Measurements from ENCODE around the gene SYCP2L. TPM values are rescaled to one million over a fixed set of nuclear protein-coding genes. Genes with fewer than 3 reads are reported as not detected.
"Not testable (repeated sequence)": the region's sequence is repeated elsewhere in the genome, so short reads cannot be mapped to it uniquely, and the experiment has no call there.

The SYCP2L gene
- total and polyA plus RNA-seq, 3 donors from 2014 or later: 5.4 to 8.7 (median 6.9) TPM

DNA sequence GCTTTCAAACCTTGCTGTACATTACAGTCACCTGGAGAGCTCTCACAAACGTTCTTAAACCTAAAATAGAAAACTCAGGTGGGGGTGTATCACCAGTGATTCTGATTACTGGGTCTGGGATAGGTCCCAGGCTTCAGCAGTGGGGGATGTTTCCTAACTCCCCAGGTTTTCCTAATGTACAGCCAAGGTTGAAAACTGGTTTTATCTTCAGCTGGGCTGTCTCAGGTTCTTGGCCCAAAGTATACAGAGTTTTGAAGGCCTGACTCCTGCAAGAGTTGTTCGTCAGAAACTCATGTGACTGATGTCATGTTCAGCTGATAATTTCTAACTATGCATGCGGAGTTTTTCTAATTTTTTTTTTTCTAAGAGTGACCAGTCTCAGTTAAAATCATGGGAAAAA, 9.8 kb downstream of the SYCP2L start:
- Histone ChIP-seq H3K27ac (no peak overlapping the region), H3K4me1 (no peaks in the 10 kb centered on the region), H3K9me3 (no peaks in the 10 kb centered on the region), H3K27me3 (no peaks in the 10 kb centered on the region), H3K36me3 (ENCODE audit: low read depth, missing control alignments) (no peaks in the 10 kb centered on the region), H3K4me3 (no peak overlapping the region)
- 63 to 65% methylated on average over 3 of the region's 3 CpGs for WGBS, 2 donors
- intact Hi-C loops (cut with DNase I; ENCODE audit: low total_unique reads): no loop called here
- TF ChIP-seq, protein P1, sequence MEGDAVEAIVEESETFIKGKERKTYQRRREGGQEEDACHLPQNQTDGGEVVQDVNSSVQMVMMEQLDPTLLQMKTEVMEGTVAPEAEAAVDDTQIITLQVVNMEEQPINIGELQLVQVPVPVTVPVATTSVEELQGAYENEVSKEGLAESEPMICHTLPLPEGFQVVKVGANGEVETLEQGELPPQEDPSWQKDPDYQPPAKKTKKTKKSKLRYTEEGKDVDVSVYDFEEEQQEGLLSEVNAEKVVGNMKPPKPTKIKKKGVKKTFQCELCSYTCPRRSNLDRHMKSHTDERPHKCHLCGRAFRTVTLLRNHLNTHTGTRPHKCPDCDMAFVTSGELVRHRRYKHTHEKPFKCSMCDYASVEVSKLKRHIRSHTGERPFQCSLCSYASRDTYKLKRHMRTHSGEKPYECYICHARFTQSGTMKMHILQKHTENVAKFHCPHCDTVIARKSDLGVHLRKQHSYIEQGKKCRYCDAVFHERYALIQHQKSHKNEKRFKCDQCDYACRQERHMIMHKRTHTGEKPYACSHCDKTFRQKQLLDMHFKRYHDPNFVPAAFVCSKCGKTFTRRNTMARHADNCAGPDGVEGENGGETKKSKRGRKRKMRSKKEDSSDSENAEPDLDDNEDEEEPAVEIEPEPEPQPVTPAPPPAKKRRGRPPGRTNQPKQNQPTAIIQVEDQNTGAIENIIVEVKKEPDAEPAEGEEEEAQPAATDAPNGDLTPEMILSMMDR (IDR thresholded peaks at IDR 0.05): no peak
- TF ChIP-seq POLR2A (IDR thresholded peaks at IDR 0.05): no peak
- no peak for DNase-seq

DNA sequence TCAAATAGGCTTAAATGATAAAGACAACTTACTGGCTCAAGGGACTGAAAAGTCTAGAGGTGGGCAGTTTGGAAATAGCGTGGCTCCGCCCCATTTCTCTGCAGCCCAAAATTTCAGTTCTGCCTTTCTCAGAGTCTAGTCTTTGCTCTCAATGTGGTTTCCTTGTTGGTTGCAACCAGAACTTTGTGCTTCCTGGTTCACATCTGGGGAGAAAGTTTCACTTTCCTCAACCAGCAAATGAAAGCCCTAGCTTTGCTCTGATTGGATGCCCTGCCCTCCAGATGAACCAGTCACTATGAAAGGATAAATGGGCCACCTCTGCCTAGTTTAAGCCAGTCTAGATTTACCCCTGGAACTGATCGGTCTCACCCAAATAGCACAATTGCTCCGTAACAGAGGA, 14.9 kb downstream of the SYCP2L start:
- Histone ChIP-seq H3K4me3 (no peak overlapping the region), H3K36me3 (ENCODE audit: low read depth, missing control alignments) (no peaks in the 10 kb centered on the region), H3K4me1 (no peaks in the 10 kb centered on the region), H3K27me3 (no peaks in the 10 kb centered on the region), H3K27ac (no peak overlapping the region), H3K9me3 (no peaks in the 10 kb centered on the region)
- TF ChIP-seq POLR2A (IDR thresholded peaks at IDR 0.05): no peak
- TF ChIP-seq, protein P1 (IDR thresholded peaks at IDR 0.05): no peak
- DNase-seq: no peak
- WGBS, 2 donors: 96 to 98% methylated on average over 4 of the region's 4 CpGs
- intact Hi-C loops (cut with DNase I; ENCODE audit: low total_unique reads): no loop called here

DNA sequence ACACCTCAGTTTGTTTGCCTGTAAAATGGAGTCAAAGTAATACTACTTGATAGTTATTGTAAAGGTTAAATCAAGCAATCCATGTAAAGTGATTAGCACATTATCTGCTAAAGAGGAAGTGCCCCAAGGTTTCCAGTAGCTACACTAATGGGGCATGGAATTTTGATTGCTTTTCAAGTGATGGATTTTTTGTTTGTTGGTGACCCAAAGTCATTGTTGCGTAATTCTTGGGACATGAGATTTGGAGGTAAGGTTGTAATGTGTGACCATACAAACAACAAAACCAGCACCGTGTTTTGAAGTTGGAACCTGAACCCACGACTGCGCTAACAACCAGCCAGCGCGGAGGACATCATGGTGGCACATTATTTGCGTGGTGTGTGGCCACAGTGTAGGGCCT, 17.2 kb downstream of the SYCP2L start:
- TF ChIP-seq, protein P1 (IDR thresholded peaks at IDR 0.05): no peak
- TF ChIP-seq POLR2A (IDR thresholded peaks at IDR 0.05): no peak
- Histone ChIP-seq H3K4me3 (no peak overlapping the region), H3K36me3 (ENCODE audit: low read depth, missing control alignments) (no peaks in the 10 kb centered on the region), H3K27me3 (no peaks in the 10 kb centered on the region), H3K9me3 (no peaks in the 10 kb centered on the region), H3K4me1 (no peaks in the 10 kb centered on the region), H3K27ac (no peak overlapping the region)
- intact Hi-C loops (cut with DNase I; ENCODE audit: low total_unique reads): no loop called here
- no peak for DNase-seq
- WGBS, 2 donors: 94% methylated on average over 7 of the region's 7 CpGs

DNA sequence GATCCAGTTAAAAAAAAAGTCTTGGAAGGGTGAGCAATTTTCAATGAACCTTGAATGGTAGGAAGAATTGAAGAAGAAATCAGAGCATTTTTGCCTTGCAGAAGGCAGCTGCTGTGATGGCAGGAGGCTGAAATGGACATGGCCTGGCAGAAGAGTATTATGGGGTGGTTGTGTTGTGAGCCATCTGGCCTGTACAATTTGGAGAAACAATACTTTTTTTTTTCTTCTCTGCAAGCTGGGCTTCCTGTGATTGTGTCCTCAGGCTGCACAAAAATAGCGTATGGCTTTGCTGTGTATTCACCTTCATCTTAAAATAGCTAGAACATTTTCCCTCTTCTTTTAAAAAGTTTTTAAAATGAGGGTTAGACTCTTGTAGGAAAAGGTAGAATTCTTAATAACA, 21.4 kb downstream of the SYCP2L start:
- Histone ChIP-seq H3K4me3 (no peak overlapping the region), H3K9me3 (no peaks in the 10 kb centered on the region), H3K36me3 (ENCODE audit: low read depth, missing control alignments) (no peaks in the 10 kb centered on the region), H3K27ac (no peak overlapping the region), H3K4me1 (no peaks in the 10 kb centered on the region), H3K27me3 (no peaks in the 10 kb centered on the region)
- WGBS, 2 donors: 91 to 92% methylated on average over 1 of the region's 1 CpG
- intact Hi-C loops (cut with DNase I; ENCODE audit: low total_unique reads): no loop called here
- TF ChIP-seq, protein P1 (IDR thresholded peaks at IDR 0.05): no peak
- no peak for DNase-seq

DNA sequence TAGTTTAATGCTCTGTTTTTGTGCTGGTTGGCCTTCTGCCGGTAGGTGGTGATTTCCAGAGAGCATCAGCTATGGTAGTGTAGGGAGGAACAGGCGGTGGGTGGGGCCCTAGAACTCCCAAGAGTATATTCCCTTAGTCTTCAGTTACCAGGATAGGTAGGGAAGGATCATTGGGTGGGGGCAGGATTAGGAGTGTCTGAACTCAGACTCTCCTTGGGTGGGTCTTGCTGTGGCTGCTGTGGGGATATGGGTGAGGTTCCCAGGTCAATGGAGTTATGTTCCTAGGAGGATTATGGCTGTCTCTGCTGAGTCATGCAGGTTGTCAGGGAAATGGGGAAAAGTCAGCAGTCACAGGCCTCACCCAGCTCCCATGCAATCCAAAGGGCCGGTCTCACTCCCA, 32.7 kb downstream of the SYCP2L start:
- 92 to 100% methylated on average over 3 of the region's 3 CpGs for WGBS, 2 donors
- DNase-seq; H3K27me3 ChIP-seq; H3K36me3 ChIP-seq (ENCODE audit: low read depth, missing control alignments); H3K4me1 ChIP-seq; H3K9me3 ChIP-seq; H3K4me3 ChIP-seq; intact Hi-C loops (cut with DNase I; ENCODE audit: low total_unique reads); H3K27ac ChIP-seq: not testable (repeated sequence)

Data from testis (tissue), 3 donors.